HUES64 (cell line): ENCODE results near the gene OBSCN.

Experiments
- H3K27ac ChIP-seq: 2 replicates; pipeline ENCODE4 v1.7.0; 2013; ENCODE audit warnings: low read depth, low read length, inconsistent platforms
- H3K27me3 ChIP-seq: 2 replicates; pipeline ENCODE4 v1.6.1; 2013; ENCODE audit warnings: mild to moderate bottlenecking, low read length; ENCODE audit not compliant: insufficient read depth
- H3K36me3 ChIP-seq: 2 replicates; pipeline ENCODE4 v1.6.1; 2013; ENCODE audit warnings: mild to moderate bottlenecking, low read length; ENCODE audit not compliant: insufficient read depth
- H3K4me1 ChIP-seq: 2 replicates; pipeline ENCODE4 v1.6.1; 2013; ENCODE audit warnings: mild to moderate bottlenecking, low read length, moderate library complexity; ENCODE audit not compliant: insufficient read depth
- H3K4me3 ChIP-seq: 2 replicates; pipeline ENCODE4 v1.5.1; 2013; ENCODE audit warnings: mild to moderate bottlenecking, low read length, moderate library complexity
- H3K9ac ChIP-seq: 2 replicates; pipeline ENCODE4 v1.6.1; 2013; ENCODE audit warnings: mild to moderate bottlenecking, low read depth, low read length
- H3K9me3 ChIP-seq: 2 replicates; pipeline ENCODE4 v1.6.1; 2013; ENCODE audit warnings: low read depth, low read length; ENCODE audit not compliant: insufficient read depth
- WGBS: fragments of 150-250, 120-280 bp; methylation state at CpG from one replicate; pipeline ENCODE4 v1.1.7; 2013; ENCODE audit warnings: missing lambda C conversion rate; 5-methylcytosine and 5-hydroxymethylcytosine counted together

Gene OBSCN

GRCh38 chr1:228293816-228294500 is 86.1 kb downstream of the OBSCN start:
- H3K27ac ChIP-seq = no peak overlapping the region
- H3K27me3 ChIP-seq = no peaks in the 10 kb centered on the region
- H3K9ac ChIP-seq = no peak overlapping the region
- 92% methylated on average over 14 of the region's 14 CpGs for WGBS
- H3K4me1 ChIP-seq = no peaks in the 10 kb centered on the region
- no peak overlapping the region for H3K4me3 ChIP-seq
- peaks cover 26% of the 10 kb centered on the region; the same call in 1 of the 2 replicates for H3K9me3 ChIP-seq
- H3K36me3 ChIP-seq = peaks cover 24% of the 10 kb centered on the region

GRCh38 chr1:228294717-228295116 is 86.9 kb downstream of the OBSCN start:
- 95% methylated on average over 10 of the region's 10 CpGs for WGBS
- Histone ChIP-seq H3K27ac (no peak overlapping the region), H3K4me1 (no peaks in the 10 kb centered on the region), H3K9ac (no peak overlapping the region), H3K9me3 (peaks cover 33% of the 10 kb centered on the region), H3K4me3 (no peak overlapping the region), H3K27me3 (no peaks in the 10 kb centered on the region), H3K36me3 (peaks cover 30% of the 10 kb centered on the region)

GRCh38 chr1:228295201-228295600 is 87.4 kb downstream of the OBSCN start:
- no peak overlapping the region for H3K4me3 ChIP-seq
- no peaks in the 10 kb centered on the region for H3K4me1 ChIP-seq
- no peak overlapping the region for H3K27ac ChIP-seq
- H3K36me3 ChIP-seq = peaks cover 35% of the 10 kb centered on the region
- no peaks in the 10 kb centered on the region for H3K27me3 ChIP-seq
- peaks cover 38% of the 10 kb centered on the region for H3K9me3 ChIP-seq
- whole genome bisulfite sequencing = 96% methylated on average over 5 of the region's 5 CpGs
- no peak overlapping the region for H3K9ac ChIP-seq

GRCh38 chr1:228295981-228296380 is 88.1 kb downstream of the OBSCN start:
- Histone ChIP-seq H3K27ac (no peak overlapping the region), H3K4me3 (no peak overlapping the region), H3K9ac (no peak overlapping the region), H3K27me3 (no peaks in the 10 kb centered on the region), H3K36me3 (peaks cover 43% of the 10 kb centered on the region), H3K4me1 (no peaks in the 10 kb centered on the region), H3K9me3 (peaks cover 46% of the 10 kb centered on the region)
- 92% methylated on average over 2 of the region's 2 CpGs for WGBS

- no peak overlapping the region for H3K9ac ChIP-seq
- no peaks in the 10 kb centered on the region for H3K4me1 ChIP-seq
- H3K27me3 ChIP-seq = no peaks in the 10 kb centered on the region
- no peak overlapping the region for H3K4me3 ChIP-seq
- no peak overlapping the region for H3K27ac ChIP-seq
- WGBS = 91% methylated on average over 2 of the region's 2 CpGs
- peaks cover 58% of the 10 kb centered on the region for H3K9me3 ChIP-seq
- H3K36me3 ChIP-seq = peaks cover 48% of the 10 kb centered on the region
Observed at GRCh38 chr1:228297242-228297641, 89.4 kb downstream of the OBSCN start.

GRCh38 chr1:228297822-228298221 is 90.0 kb downstream of the OBSCN start:
- H3K9me3 ChIP-seq = peaks cover 64% of the 10 kb centered on the region

GRCh38 chr1:228298471-228298870 is 90.6 kb downstream of the OBSCN start:
- H3K9me3 ChIP-seq = peaks cover 65% of the 10 kb centered on the region
- WGBS = 92% methylated on average over 6 of the region's 6 CpGs
- no peak overlapping the region for H3K9ac ChIP-seq
- H3K4me3 ChIP-seq = no peak overlapping the region
- no peaks in the 10 kb centered on the region for H3K4me1 ChIP-seq
- H3K27me3 ChIP-seq = no peaks in the 10 kb centered on the region
- H3K36me3 ChIP-seq = peaks cover 54% of the 10 kb centered on the region
- no peak overlapping the region for H3K27ac ChIP-seq

More at GRCh38 chr1:228297822-228298221, 90.0 kb downstream of the OBSCN start:
- no peak overlapping the region for H3K9ac ChIP-seq
- no peaks in the 10 kb centered on the region for H3K27me3 ChIP-seq
- H3K4me1 ChIP-seq = no peaks in the 10 kb centered on the region
- WGBS = 93% methylated on average over 2 of the region's 2 CpGs
- no peak overlapping the region for H3K4me3 ChIP-seq
- H3K27ac ChIP-seq = no peak overlapping the region
- peaks cover 53% of the 10 kb centered on the region for H3K36me3 ChIP-seq

- Histone ChIP-seq H3K27me3 (no peaks in the 10 kb centered on the region), H3K9me3 (peaks cover 65% of the 10 kb centered on the region), H3K4me1 (no peaks in the 10 kb centered on the region), H3K4me3 (no peak overlapping the region), H3K36me3 (peaks cover 55% of the 10 kb centered on the region), H3K27ac (no peak overlapping the region), H3K9ac (no peak overlapping the region)
- 96% methylated on average over 2 of the region's 2 CpGs for WGBS
Observed at GRCh38 chr1:228299211-228299610, 91.4 kb downstream of the OBSCN start.

GRCh38 chr1:228299901-228300300 is 92.1 kb downstream of the OBSCN start:
- Histone ChIP-seq H3K4me1 (no peaks in the 10 kb centered on the region), H3K36me3 (peaks cover 57% of the 10 kb centered on the region), H3K9ac (no peak overlapping the region), H3K27ac (no peak overlapping the region), H3K4me3 (no peak overlapping the region), H3K9me3 (peaks cover 65% of the 10 kb centered on the region), H3K27me3 (no peaks in the 10 kb centered on the region)
- 94% methylated on average over 7 of the region's 7 CpGs for WGBS

GRCh38 chr1:228302086-228302485 is 94.2 kb downstream of the OBSCN start:
- Histone ChIP-seq H3K36me3 (peaks cover 54% of the 10 kb centered on the region), H3K9me3 (peaks cover 56% of the 10 kb centered on the region), H3K4me1 (no peaks in the 10 kb centered on the region), H3K4me3 (no peak overlapping the region), H3K27ac (no peak overlapping the region), H3K27me3 (no peaks in the 10 kb centered on the region), H3K9ac (no peak overlapping the region)
- 95% methylated on average over 4 of the region's 4 CpGs for WGBS

GRCh38 chr1:228303596-228303995 is 95.8 kb downstream of the OBSCN start:
- 92% methylated on average over 9 of the region's 9 CpGs for WGBS
- no peaks in the 10 kb centered on the region for H3K4me1 ChIP-seq
- no peak overlapping the region for H3K9ac ChIP-seq
- H3K36me3 ChIP-seq = peaks cover 49% of the 10 kb centered on the region
- no peak overlapping the region for H3K4me3 ChIP-seq
- no peaks in the 10 kb centered on the region for H3K27me3 ChIP-seq
- H3K9me3 ChIP-seq = peaks cover 43% of the 10 kb centered on the region
- H3K27ac ChIP-seq = no peak overlapping the region

GRCh38 chr1:228304225-228304624 is 96.4 kb downstream of the OBSCN start:
- no peaks in the 10 kb centered on the region for H3K4me1 ChIP-seq
- 95% methylated on average over 8 of the region's 8 CpGs for whole genome bisulfite sequencing
- no peak overlapping the region for H3K4me3 ChIP-seq
- H3K27ac ChIP-seq = no peak overlapping the region
- H3K9ac ChIP-seq = no peak overlapping the region
- peaks cover 43% of the 10 kb centered on the region for H3K36me3 ChIP-seq
- no peaks in the 10 kb centered on the region for H3K27me3 ChIP-seq
- peaks cover 37% of the 10 kb centered on the region for H3K9me3 ChIP-seq
